NCI-H2081 (cell line): Measurements from ENCODE around the gene NUP98.

Experiments used
- DNase-seq, 2 experiments: peaks; one replicate each; lab custom pipeline; 2025; lab: John Stamatoyannopoulos, UW

NUP98 gene

GRCh38 chr11:3735827-3736226, 61.5 kb downstream of the NUP98 start:
- no peak for DNase-seq

- DNase-seq, result no peak
Measured at GRCh38 chr11:3732671-3733436, 64.5 kb downstream of the NUP98 start.

GRCh38 chr11:3723014-3723708, 74.2 kb downstream of the NUP98 start:
- DNase-seq, result no peak

- no peak for DNase-seq
Measured at GRCh38 chr11:3722100-3722499, 75.3 kb downstream of the NUP98 start.

- DNase-seq, result no peak
Measured at GRCh38 chr11:3720997-3721396, 76.4 kb downstream of the NUP98 start.

- DNase-seq, result no peak
Measured at GRCh38 chr11:3712274-3712673, 85.1 kb downstream of the NUP98 start.

GRCh38 chr11:3710485-3711259, 86.7 kb downstream of the NUP98 start:
- DNase-seq, result no peak

GRCh38 chr11:3709977-3710376, 87.4 kb downstream of the NUP98 start:
- DNase-seq, result no peak

GRCh38 chr11:3707176-3707575, 90.2 kb downstream of the NUP98 start:
- no peak for DNase-seq

GRCh38 chr11:3703383-3703782, 94.0 kb downstream of the NUP98 start:
- DNase-seq, result no peak

- no peak for DNase-seq
Measured at GRCh38 chr11:3700910-3701309, 96.4 kb downstream of the NUP98 start.

- no peak for DNase-seq
Measured at GRCh38 chr11:3700410-3700809, 96.9 kb downstream of the NUP98 start.

GRCh38 chr11:3686751-3687150, 110.6 kb downstream of the NUP98 start:
- no peak for DNase-seq

GRCh38 chr11:3685923-3686322, 111.4 kb downstream of the NUP98 start:
- no peak for DNase-seq

GRCh38 chr11:3684819-3685172, 112.6 kb downstream of the NUP98 start:
- DNase-seq, result no peak

GRCh38 chr11:3684129-3684818, 113.1 kb downstream of the NUP98 start:
- DNase-seq, result no peak

GRCh38 chr11:3683039-3683438, 114.3 kb downstream of the NUP98 start:
- no peak for DNase-seq

GRCh38 chr11:3679077-3679476, 118.3 kb downstream of the NUP98 start:
- no peak for DNase-seq

GRCh38 chr11:3675971-3676370, 121.4 kb downstream of the NUP98 start:
- DNase-seq, result no peak

GRCh38 chr11:3674189-3674588, 123.2 kb downstream of the NUP98 start:
- DNase-seq, result no peak

- peak; percentile 7 to 17 for DNase-seq
Measured at GRCh38 chr11:3671334-3672254, 125.8 kb downstream of the NUP98 start, which contains the start of gene CHRNA10. Gene CHRNA10 (minus strand): TSS chr11:3671384. CDS start chr11:3671312, 72 bp downstream.
